GM10847 (cell line): Measurements from ENCODE around the gene COL4A1.

Experiments used
- POLR2A ChIP-seq: IDR thresholded peaks from 2 replicates; pipeline ENCODE4 v1.6.1; 2011; ENCODE audit not compliant: insufficient read length; ENCODE audit errors: extremely low read depth

The COL4A1 gene

DNA sequence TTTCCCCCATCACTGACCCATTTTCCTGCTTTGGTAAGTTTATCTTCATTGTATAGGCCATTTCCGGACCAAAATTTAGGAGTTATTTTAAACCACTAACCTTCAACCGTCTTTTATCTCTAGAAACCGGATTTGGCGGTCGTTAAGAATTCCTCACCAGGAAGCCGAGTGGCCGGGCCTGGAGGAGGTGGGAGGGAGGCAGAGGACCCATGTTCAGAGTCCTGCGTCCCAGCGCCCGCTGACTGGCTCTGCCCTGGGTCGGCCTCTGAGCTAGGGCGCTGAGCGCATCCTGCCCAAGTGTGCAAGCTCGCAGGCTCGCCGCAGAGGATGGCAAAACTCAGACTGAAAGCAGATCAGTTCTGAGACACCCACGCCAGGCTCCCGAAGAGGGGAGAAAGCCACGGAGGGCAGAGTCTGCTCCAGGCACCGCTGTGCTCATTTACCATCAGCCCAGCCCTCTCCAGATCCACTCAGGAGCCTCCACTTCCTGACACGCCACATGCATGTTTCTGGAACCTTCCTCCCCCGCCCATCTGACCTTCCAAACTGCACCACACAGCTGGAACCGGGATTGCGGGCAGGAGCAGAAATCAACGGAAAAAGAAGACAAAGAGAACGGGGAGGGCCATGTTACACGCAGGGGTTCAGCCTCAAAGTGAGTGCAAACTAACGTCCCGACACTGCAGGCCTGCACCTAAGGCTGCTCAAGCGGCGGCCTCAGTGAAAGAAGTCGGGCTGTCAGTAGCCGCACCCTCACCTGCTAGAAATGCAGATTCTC lies 8.3 kb downstream of the COL4A1 start:
- no peak for TF ChIP-seq POLR2A

- no peak for TF ChIP-seq POLR2A
Observed at GRCh38 chr13:110297766-110298504, 9.0 kb downstream of the COL4A1 start.

DNA sequence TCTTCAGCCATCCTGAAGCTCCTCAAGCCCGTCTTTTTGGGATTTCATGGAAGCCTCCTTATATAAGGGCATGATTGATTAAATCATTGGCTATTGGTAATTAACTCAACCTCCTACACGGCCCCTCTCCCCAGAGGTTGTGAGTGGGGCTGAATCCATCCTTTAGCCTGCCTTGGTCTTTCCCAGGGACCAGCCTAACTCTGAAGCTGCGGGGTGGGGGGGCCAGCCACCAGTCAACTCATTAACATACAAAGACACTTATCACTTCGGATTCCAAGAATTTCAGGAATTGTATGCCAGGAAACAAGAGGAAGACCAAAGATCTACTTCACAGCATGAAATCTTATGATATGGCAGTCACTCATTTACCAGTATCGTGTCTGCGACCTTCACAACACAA lies 9.9 kb downstream of the COL4A1 start:
- no peak for TF ChIP-seq POLR2A

GRCh38 chr13:110294622-110295021 lies 12.3 kb downstream of the COL4A1 start:
- TF ChIP-seq POLR2A = no peak

DNA sequence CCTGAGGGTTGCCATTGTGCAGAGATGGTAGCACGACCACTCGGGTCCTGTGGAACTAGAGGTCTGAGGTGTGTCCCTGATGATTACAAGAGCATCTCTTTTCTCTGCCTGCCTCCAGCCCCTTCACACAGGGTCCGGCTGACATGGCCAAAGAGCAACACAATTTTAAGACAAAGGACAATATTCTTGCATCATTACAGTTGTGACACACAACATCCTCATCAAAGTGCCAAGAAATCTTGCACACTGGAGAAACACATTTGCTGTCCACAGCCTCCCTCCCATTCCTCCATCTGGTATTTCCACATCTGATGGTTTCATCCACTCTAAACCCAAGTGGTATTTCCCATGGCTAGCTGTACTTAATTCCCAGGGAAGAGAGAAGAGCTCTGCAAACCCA lies 12.8 kb downstream of the COL4A1 start:
- TF ChIP-seq POLR2A = no peak

GRCh38 chr13:110293649-110294048 lies 13.3 kb downstream of the COL4A1 start:
- no peak for TF ChIP-seq POLR2A

DNA sequence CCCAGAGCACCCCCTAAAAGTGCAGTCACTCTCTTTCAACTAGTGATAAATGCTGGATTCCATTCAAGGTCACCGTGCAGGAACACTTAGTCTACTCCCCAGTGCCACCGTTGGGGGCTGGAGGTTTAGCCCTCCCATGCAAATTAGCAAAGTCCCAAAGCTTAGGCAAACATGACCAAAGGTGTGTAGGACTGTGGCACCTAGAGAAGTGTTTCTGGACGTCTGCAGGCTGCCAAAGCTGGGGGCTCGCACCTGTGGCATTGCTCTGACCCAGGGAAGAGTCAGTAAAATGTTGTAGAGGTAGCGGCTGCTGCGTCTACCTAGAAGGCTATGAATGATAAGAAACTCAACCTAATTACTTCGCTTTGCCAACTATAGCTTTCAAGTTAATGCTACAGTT lies 13.9 kb downstream of the COL4A1 start:
- no peak for TF ChIP-seq POLR2A

DNA sequence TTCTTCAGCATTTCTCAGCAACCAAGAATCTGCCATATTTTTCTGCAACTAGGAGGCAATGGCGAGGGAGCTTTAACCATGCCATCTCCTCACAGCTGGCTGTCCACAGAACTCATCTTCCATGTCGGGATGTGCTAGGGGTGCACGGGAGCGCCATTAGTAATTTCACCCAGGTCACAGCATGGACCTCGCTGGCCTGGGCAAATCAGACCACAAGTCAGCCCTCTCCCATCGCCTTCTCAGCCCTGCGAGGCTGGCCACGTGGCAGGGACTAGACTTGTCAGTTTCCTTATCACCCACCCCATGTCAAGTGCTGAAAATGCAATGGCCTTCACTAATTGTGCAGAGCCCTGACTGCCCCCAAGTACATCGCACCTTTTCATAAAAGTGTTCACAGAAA lies 15.7 kb downstream of the COL4A1 start:
- no peak for TF ChIP-seq POLR2A

DNA sequence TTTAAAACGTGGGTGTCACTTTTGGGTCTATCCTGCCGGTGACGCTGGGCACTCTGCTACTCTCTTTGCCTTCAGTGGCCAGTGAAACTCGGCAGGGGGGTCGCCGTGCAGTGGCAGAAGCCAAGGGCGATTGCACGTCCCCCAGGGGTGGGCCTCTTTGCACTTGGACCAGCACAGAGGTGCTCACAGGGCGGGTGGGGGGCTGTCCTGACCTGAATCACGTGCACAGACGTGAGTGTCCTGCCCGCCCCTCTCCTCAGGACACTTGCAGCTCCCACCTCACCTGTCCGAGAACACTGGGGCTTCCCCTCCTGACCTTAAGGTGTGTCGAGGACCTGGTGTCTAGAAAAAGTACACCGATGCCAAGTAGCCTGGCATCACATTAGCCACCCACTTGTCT lies 16.1 kb downstream of the COL4A1 start:
- no peak for TF ChIP-seq POLR2A

- TF ChIP-seq POLR2A = no peak
Observed at GRCh38 chr13:110290153-110290552, 16.8 kb downstream of the COL4A1 start.

GRCh38 chr13:110289661-110290060 lies 17.3 kb downstream of the COL4A1 start:
- TF ChIP-seq POLR2A = no peak

DNA sequence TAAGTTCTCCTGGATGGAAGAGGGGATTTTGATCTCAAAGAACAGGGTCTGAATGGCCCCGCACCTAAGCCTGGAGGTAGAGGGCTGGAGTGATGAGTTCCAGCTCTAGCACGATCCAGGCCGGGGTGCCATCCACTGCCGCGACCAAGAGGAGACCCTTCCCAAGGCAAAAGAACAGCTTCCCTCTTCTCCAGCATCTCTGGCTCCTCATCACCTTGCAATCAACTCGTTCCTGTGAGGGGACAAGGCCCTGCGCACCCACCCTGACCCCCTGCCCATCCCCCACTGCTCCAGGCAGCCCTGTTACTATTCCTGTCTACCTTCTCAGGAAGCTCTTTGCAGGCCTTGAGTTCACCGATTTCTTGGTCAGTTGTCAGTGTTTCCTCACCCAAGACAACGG lies 17.8 kb downstream of the COL4A1 start:
- TF ChIP-seq POLR2A = no peak

DNA sequence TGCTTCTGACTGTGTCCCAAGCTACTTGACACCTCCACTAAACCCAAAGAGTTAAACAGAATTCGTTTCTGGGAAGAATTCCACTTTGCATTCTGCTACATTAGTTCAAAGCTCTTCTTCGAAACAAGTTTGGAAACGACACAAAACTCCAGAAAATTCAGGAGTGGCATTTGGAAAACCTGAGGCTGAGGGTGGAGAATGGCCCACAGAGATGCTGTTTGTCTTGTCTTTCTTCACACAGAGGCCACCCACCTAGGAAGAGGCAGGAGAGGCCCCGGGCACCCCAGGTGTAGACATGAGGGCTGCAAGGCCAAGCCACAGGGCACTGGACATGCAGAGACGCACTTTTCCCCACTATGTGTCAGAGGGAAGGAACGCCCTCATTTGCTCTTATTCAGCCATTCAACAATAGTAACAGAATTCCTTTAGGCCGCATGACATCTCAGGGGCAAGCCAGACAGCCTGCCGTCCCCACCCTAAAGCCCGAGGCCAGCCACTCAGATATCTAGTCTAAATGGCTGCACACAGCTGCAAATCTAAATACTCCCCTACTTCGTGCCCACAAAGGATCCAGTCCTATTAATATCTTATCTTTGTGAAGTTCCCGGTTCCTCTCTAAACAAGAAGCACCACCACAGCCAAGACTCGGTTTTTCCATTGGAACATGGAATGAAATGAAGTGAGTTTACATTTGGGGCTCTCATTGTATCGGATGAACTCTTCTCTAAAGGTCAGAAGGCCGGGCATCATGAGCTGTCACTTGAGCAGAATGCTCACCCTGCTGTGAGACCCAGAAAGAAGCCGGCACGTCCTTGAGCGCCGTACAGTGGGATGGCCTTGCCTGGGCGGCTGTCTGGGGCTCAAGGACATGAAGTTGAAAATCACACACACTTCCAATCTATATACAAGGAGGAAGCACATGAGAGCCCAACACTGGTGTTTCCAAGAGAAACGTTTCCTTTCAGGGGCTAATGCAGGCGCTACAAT lies 19.8 kb downstream of the COL4A1 start:
- TF ChIP-seq POLR2A = no peak

GRCh38 chr13:110285991-110286832 lies 20.7 kb downstream of the COL4A1 start:
- no peak for TF ChIP-seq POLR2A
